Keratinocyte (primary cell): ENCODE data around the gene CDC42EP5. TPM values are rescaled to one million over a fixed set of nuclear protein-coding genes. Genes with fewer than 3 reads are reported as not detected.

Experiments used
- DNase-seq: peaks from one replicate; pipeline ENCODE4 v3.0.0-alpha.2; 2011; ENCODE audit warnings: low read depth, missing footprints, low spot score
- FAIRE-seq: peaks from 2 replicates; lab custom pipeline; 2011; peaks lifted over from hg19 to GRCh38; lab: Jason Lieb, UNC
- H2AFZ ChIP-seq: 2 replicates; pipeline ENCODE4 v1.6.0; 2012; ENCODE audit warnings: low read length, control low read depth, inconsistent platforms; ENCODE audit not compliant: control insufficient read depth
- H3K27ac ChIP-seq: 2 replicates; pipeline ENCODE4 v1.5.1; 2011; ENCODE audit warnings: low read length; ENCODE audit not compliant: control insufficient read depth, insufficient read depth
- H3K27me3 ChIP-seq: 3 replicates; pipeline ENCODE4 v1.6.0; 2011; ENCODE audit warnings: low read length; ENCODE audit not compliant: control insufficient read depth, insufficient read depth; ENCODE audit errors: extremely low read depth
- H3K36me3 ChIP-seq, 2 experiments: 2 replicates in 1 of 2; 3 replicates in 1 of 2; pipeline ENCODE4 v1.5.1; 2011; ENCODE audit warnings: low read length in 2 of 2, mild to moderate bottlenecking in 1 of 2; ENCODE audit not compliant: control insufficient read depth in 2 of 2, insufficient read depth in 2 of 2; ENCODE audit errors: extremely low read depth in 1 of 2
- H3K4me1 ChIP-seq: 3 replicates; pipeline ENCODE4 v1.5.1; 2011; ENCODE audit warnings: low read length; ENCODE audit not compliant: control insufficient read depth, insufficient read depth; ENCODE audit errors: extremely low read depth
- H3K4me2 ChIP-seq: 3 replicates; pipeline ENCODE4 v1.6.0; 2011; ENCODE audit warnings: low read depth, low read length; ENCODE audit not compliant: control insufficient read depth, insufficient read depth; ENCODE audit errors: extremely low read depth
- H3K4me3 ChIP-seq, 3 experiments: fragments of 200-600 bp in 1 of 3; sonication (generic) in 1 of 3; 2 replicates in 2 of 3; 3 replicates in 1 of 3; pipeline ENCODE4 v1.5.1; 2011 to 2016; ENCODE audit warnings: low read length in 3 of 3, mild to moderate bottlenecking in 3 of 3, control low read depth in 2 of 3, inconsistent platforms in 1 of 3, low read depth in 1 of 3, mixed read lengths in 1 of 3, mixed run types in 1 of 3, moderate library complexity in 1 of 3; ENCODE audit not compliant: control insufficient read depth in 2 of 3, insufficient read depth in 2 of 3; ENCODE audit errors: extremely low read depth in 1 of 3
- H3K79me2 ChIP-seq: 2 replicates; pipeline ENCODE4 v1.6.0; 2012; ENCODE audit warnings: low read length; ENCODE audit not compliant: control insufficient read depth, insufficient read depth
- H3K9ac ChIP-seq: 3 replicates; pipeline ENCODE4 v1.6.0; 2011; ENCODE audit warnings: low read length; ENCODE audit not compliant: control insufficient read depth, insufficient read depth; ENCODE audit errors: extremely low read depth
- H3K9me1 ChIP-seq: 3 replicates; pipeline ENCODE4 v1.6.0; 2011; ENCODE audit warnings: low read length; ENCODE audit not compliant: control insufficient read depth, insufficient read depth; ENCODE audit errors: extremely low read depth
- H3K9me3 ChIP-seq: 2 replicates; pipeline ENCODE4 v1.5.1; 2012; ENCODE audit warnings: low read depth, low read length; ENCODE audit not compliant: control insufficient read depth
- H4K20me1 ChIP-seq: 3 replicates; pipeline ENCODE4 v1.6.0; 2011; ENCODE audit warnings: low read length; ENCODE audit not compliant: control insufficient read depth, insufficient read depth; ENCODE audit errors: extremely low read depth
- EZH2 ChIP-seq: IDR thresholded peaks from one replicate; pipeline ENCODE4 v1.6.1; 2012; ENCODE audit warnings: inconsistent platforms, mild to moderate bottlenecking, low read length, moderate library complexity
- dilution Hi-C: fragments of 300-500 bp; cut with MboI; formaldehyde crosslinking; loops from one replicate; pipeline ENCODE4 v1.7.0; 2020; ENCODE audit warnings: low sequenced_read_pairs; ENCODE audit not compliant: extremely low pct_ligation_motif_present
- polyA plus RNA-seq, 5 experiments: library from polyadenylated mRNA; depleted of rRNA in 3 of 5; stranded (reverse) in 3 of 5; stranded (forward) in 1 of 5; unstranded in 1 of 5; fragments of >200 nt; gene quantifications; 1 replicate in 1 of 5; 2 replicates in 3 of 5; 3 replicates in 1 of 5; pipeline versions ENCODE4 v1.2.1 to v1.2.3, GENCODE V29; 2011 to 2012; ENCODE audit warnings: missing spikeins in 2 of 5, low read depth in 1 of 5, low replicate concordance in 1 of 5
- TF ChIP-seq, protein P1 (sequence below), 3 experiments: IDR thresholded peaks in 1 of 3; conservative IDR thresholded peaks in 1 of 3; optimal IDR thresholded peaks in 1 of 3; 2 replicates in 2 of 3; 3 replicates in 1 of 3; pipeline versions ENCODE3 to v1.5.1; 2011; ENCODE audit warnings: low read length in 3 of 3, mild to moderate bottlenecking in 3 of 3, moderate library complexity in 2 of 3, control low read depth in 1 of 3, inconsistent platforms in 1 of 3; ENCODE audit not compliant: insufficient read depth in 2 of 3; ENCODE audit errors: extremely low read depth in 1 of 3

The CDC42EP5 gene
- polyA plus RNA-seq, 1 donor (not counting 4 experiments of a cell fraction or from before 2014, with no cell fraction given) = 8.6 TPM

DNA sequence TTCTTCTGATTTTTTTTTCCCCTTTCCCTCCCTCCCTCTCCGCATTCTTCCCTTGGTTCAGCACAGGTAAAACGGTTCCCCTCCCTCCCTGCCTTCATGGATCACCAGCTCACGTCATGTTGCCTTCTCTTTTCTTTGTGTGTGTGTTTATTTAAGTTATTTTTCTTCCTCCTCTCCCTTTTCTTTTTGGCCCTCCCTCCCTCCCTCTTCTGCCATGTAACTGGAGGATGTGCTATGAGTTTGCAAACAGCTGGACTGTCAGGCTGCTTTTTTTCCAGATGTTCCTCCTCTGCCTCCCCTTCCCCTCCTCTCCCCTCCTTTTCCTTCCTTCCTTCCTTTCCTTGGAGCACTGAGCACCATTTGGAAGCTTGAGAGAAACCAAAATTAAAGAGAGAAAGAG is 11.5 kb downstream of the CDC42EP5 start:
- Histone ChIP-seq H4K20me1 (peaks cover 10% of the 10 kb centered on the region), H2AFZ (no peak overlapping the region), H3K9me3 (no peaks in the 10 kb centered on the region), H3K4me2 (peak overlapping the region; percentile 77), H3K36me3 (peaks cover 26 to 39% of the 10 kb centered on the region in 2 experiments), H3K4me1 (peaks cover 7% of the 10 kb centered on the region), H3K9me1 (no peaks in the 10 kb centered on the region), H3K4me3 (no peak overlapping the region), H3K27me3 (no peaks in the 10 kb centered on the region), H3K27ac (no peak overlapping the region), H3K9ac (no peak overlapping the region), H3K79me2 (peaks cover 48% of the 10 kb centered on the region)
- TF ChIP-seq, protein P1, sequence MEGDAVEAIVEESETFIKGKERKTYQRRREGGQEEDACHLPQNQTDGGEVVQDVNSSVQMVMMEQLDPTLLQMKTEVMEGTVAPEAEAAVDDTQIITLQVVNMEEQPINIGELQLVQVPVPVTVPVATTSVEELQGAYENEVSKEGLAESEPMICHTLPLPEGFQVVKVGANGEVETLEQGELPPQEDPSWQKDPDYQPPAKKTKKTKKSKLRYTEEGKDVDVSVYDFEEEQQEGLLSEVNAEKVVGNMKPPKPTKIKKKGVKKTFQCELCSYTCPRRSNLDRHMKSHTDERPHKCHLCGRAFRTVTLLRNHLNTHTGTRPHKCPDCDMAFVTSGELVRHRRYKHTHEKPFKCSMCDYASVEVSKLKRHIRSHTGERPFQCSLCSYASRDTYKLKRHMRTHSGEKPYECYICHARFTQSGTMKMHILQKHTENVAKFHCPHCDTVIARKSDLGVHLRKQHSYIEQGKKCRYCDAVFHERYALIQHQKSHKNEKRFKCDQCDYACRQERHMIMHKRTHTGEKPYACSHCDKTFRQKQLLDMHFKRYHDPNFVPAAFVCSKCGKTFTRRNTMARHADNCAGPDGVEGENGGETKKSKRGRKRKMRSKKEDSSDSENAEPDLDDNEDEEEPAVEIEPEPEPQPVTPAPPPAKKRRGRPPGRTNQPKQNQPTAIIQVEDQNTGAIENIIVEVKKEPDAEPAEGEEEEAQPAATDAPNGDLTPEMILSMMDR (optimal IDR thresholded peaks at IDR 0.05 in 1 of 3, IDR thresholded peaks at IDR 0.05 in 1 of 3, conservative IDR thresholded peaks at IDR 0.05 in 1 of 3; ENCODE audit: extremely low read depth in 1 of 3, insufficient read depth in 2 of 3, low read length in 3 of 3) = no peak
- no peak for TF ChIP-seq EZH2
- FAIRE-seq (no peak), DNase-seq (no peak)
- dilution Hi-C loops = no loop called here

DNA sequence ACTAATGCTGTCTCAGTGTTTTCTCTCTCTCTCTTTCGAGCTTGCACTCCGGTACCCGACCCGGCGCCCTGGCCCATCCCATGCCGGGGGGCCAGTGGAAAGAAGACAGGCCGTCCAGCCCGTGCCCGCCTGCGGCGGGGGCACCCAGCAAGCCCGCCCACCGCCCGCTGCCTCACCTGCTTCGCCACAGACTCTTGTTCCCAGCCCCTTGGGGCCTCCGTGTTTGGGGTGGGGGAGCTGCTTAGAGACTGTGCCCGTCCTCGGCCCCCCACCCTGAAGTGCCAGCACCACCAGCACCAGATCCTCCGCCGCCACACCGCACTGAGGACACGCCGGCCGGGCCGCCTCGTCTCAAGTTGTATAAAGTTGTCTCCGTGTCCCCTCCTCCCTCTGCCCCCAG is 11.9 kb downstream of the CDC42EP5 start:
- Histone ChIP-seq H3K9ac (no peak overlapping the region), H3K27me3 (no peaks in the 10 kb centered on the region), H3K36me3 (peaks cover 28 to 43% of the 10 kb centered on the region in 2 experiments), H3K4me2 (peak overlapping the region; percentile 16), H3K9me3 (no peaks in the 10 kb centered on the region), H3K4me1 (peaks cover 7% of the 10 kb centered on the region), H3K27ac (no peak overlapping the region), H3K9me1 (no peaks in the 10 kb centered on the region), H4K20me1 (peaks cover 10% of the 10 kb centered on the region), H3K4me3 (no peak overlapping the region), H2AFZ (no peak overlapping the region), H3K79me2 (peaks cover 52% of the 10 kb centered on the region)
- TF ChIP-seq, protein P1 (optimal IDR thresholded peaks at IDR 0.05 in 1 of 3, IDR thresholded peaks at IDR 0.05 in 1 of 3, conservative IDR thresholded peaks at IDR 0.05 in 1 of 3; ENCODE audit: extremely low read depth in 1 of 3, insufficient read depth in 2 of 3, low read length in 3 of 3) = no peak
- no peak for TF ChIP-seq EZH2
- no peak for DNase-seq
- no peak for FAIRE-seq
- dilution Hi-C loops = no loop called here
